SIG-M5 treated with dmso at 0.1 percent for 504 hours (cell line): Measurements from ENCODE around the gene SSBP4.
"Not testable (repeated sequence)": the region's sequence is repeated elsewhere in the genome, so short reads cannot be mapped to it uniquely, and the experiment has no call there.

Experiments used
- DNase-seq: peaks from one replicate; lab custom pipeline; 2025; ENCODE audit not compliant: unreplicated experiment; lab: John Stamatoyannopoulos, UW

SSBP4 gene

DNA sequence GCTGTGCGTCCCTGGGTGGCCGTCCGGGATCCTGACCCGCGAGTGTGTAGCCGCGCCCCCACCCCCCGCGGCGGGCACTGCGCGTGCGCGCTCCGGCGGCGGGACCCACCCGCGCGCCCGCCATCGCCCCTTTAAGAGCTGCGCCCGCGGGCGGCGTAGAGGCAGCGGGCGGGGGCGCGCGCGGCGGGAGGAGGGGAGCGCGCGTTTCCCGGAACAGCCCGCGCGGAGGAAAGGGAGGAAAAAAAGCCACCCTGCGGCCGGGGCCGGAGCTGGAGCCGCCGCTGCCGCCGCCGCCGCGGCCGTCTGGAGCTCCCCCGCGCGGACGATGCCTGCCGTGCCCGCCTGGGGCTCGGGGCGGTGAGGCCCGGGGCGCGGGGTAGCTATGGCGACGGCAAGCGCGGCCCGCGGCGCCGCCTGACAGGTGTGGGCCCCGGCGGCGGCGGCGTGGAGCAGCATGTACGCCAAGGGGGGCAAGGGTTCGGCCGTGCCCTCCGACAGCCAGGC is at the start of gene SSBP4:
TSS of gene SSBP4 (plus strand) at position 204 of the 504 bp plus-strand sequence. CDS start at position 455, 251 bp downstream.
- DNase-seq: peak; percentile 68

DNA sequence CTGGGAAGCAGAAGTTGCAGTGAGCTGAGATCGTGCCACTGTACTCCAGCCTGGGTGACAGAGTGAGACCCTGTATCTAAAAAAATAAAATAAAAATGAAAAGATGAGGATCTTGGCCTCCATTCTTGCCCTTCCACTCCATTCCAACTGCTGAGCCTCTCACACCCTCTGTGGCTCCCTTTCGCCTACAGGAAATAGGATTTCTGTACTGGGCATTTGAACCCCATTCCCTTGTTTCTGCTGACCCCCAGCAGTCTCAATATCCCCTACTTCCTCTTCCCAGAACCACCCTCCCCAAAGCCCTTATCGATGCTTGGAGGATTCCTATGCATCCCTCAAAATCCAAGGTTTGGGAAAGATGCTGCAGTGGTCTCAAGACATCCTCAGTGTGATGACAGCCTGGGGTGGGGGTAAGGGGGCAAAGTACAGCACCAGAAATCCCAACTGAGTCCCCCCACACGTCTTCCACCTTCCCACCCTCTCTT is 45.7 kb upstream of the SSBP4 start:
- no peak for DNase-seq

DNA sequence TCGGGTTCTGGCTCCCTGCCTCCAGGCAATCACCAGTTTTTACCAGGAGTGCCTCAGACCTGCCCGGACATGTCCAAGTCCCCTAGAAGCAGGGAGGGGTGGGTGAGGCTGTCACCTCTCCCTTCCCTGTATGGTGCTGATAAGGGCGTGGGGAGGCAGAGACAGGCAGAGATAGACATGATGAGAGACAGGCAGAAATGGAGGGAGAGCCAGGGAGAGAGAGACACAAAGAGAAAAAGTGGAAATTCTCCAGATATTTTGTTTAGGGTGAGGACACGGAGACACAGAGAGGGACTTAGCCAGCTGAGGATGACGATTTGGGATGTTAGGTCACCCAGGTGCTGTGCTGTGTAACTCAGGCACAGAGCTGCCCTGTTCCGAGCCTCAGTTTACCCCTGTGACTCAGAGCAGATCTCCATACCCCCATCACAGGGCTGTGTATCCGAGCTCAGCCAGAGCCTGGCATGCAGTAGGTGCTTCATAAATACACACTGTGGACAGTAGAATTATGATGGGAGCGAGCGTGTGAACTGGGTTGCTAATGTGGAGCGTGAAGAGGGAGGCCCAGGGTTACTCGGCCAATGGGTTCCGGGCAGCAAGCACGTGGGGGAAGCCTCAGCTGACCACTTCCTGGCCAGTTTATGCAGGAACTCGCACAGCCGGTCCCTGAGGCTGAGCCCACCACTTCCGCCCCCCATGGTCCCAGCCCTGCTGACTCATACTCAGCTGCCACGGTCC is 45.1 kb upstream of the SSBP4 start:
- DNase-seq: peak; percentile 75

DNA sequence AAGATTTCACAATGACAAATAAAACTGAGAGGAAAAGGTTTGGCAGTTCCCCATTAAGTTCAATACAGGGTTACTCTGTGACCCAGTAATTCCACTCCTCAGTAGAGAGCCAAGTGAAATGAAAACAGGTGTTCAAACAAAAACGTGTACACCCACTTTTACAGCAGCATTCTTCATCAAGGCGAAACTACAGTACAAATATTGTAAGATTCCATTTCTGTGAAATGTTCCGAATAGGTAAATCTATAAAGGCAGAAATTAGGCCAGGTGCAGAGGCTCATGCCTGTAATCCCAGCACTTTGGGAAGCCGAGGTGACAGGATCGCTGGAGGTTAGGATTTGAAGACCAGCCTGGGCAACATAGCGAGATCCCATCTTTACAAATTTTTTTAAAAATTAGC is 42.2 kb upstream of the SSBP4 start:
- peak; percentile 62 for DNase-seq

DNA sequence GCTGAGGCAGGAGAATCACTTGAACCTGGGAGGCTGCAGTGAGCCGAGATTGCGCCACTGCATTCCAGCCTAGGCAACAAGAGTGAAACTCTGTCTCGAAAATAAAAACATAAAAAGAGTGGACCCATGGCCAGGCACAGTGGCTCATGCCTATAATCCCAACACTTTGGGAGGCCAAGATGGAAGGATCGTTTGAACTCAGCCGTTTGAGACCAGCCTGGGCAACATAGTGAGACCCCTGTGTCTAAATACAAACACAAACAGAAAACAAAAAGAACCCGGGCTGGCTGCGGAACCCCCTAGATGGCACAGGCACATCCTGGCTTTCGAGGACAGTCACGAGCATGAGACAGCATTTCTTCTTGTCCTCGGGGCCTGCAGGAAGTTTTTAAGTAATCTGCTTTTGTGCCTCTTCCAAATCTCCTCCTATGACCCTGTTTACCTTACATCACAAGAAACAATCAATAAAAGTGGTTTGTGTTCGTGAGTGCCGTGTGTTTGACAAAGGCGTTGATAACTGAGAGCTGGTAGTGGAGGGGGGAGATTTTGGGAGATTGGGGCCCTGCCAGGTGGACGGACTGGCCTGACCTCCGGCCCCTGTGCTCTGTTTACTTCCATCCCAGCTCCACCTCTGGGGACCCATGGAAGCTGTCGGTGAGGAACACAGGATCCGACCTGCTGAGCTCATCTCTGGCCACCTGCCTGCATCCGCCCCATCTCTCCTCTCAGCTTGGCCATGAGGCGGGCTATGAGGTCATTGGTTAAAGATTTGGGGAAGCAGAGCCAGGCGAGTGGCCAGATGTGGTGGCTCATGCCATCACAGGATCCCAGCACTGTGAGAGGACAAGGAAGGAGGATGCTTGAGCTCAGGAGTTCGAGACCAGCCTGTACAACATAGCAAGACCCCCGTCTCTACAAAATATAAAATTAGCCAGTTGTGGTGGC is 39.1 kb upstream of the SSBP4 start:
- peak; percentile 64 for DNase-seq

DNA sequence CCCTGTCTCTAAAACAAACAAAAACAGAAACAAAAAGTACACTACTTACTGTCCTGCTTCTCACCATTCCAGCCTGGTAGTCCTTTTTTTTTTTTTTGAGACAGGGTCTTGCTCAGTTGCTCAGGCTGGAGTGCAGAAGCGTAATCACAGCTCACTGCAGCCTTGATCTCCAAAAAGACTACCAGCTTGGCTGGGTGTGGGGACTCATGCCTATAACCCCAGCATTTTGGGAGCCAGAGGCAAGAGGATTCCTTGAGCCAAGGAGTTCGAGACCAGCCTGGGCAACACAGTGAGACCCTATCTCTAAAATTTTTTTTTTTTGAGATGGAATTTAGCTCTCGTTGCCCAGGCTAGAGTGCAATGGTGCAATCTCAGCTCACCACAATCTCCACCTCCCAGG is 38.4 kb upstream of the SSBP4 start:
- DNase-seq: no peak

DNA sequence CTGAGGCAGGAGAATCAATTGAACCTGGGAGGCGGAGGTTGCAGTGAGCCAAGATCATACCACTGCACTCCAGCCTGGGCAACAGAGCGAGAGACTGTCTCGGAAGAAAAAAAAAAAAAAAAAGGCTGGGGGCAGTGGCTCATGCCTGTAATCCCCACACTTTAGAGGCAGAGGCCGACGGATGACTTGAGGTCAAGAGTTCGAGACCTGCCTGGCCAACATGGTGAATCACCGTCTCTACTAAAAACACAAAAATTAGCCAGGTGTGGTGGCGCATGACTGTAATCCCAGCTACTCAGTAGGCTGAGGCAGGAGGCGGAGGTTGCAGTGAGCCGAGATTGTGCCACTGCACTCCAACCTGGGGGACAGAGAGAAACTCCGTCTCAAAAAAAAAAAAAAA is 35.6 kb upstream of the SSBP4 start:
- DNase-seq: not testable (repeated sequence)

DNA sequence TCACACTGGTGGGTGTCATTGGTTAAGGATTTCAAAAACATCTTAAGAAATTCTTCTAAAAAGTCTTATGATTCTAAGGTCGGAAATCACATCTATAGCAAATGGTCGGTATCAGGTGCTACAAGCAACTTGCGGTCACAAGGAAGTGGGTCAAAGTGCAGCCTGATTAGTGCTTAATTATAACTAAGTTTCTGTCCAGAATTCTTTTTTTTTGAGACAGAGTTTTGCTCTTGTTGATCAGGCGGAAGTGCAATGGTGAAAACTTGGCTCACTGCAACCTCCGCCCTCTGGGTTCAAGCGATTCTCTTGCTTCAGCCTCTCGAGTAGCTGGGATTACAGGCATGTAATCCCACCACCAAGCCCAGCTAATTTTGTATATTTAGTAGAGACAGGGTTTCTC is 34.4 kb upstream of the SSBP4 start:
- DNase-seq: no peak

DNA sequence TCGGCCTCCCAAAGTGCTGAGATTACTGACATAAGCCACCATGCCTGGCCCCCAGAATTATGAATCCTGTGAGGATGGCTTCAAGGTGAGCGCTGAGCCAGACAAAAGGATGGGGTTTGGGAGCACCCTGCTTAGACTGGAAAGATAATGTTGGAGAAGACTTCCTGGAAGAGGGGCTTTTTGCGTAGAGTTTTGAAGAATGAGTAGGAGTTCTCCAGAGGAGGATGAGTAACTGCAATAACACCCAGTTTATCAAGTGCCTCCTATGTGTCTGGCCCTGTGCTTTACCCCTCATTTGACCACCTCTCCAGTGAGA is 33.9 kb upstream of the SSBP4 start:
- DNase-seq: no peak

DNA sequence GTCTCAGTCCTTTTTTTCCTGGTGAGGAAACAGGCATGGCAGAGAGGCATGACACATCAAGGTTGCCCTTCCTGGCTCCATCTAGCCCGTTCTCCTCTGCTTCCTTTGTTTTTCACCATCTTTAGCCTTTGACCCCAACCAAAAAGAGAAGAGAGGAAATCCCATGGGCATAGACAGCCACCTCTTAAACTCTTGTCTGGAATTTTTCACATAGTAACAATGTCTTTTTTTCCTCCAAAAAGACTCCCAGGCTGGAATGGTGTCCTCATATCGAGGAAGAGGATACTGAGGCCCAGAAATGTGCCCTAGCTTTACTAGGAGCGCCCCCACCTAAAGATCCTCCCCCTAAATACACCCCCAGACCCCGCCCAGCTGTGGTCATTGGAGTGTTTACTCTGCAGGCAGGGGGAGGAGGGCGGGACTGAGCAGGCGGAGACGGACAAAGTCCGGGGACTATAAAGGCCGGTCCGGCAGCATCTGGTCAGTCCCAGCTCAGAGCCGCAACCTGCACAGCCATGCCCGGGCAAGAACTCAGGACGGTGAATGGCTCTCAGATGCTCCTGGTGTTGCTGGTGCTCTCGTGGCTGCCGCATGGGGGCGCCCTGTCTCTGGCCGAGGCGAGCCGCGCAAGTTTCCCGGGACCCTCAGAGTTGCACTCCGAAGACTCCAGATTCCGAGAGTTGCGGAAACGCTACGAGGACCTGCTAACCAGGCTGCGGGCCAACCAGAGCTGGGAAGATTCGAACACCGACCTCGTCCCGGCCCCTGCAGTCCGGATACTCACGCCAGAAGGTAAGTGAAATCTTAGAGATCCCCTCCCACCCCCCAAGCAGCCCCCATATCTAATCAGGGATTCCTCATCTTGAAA is 33.3 kb upstream of the SSBP4 start, which contains the start of gene GDF15:
TSS of gene GDF15 (plus strand) at position 484 of the 868 bp plus-strand sequence. CDS start at position 516, 32 bp downstream.
- DNase-seq: peak; percentile 46

DNA sequence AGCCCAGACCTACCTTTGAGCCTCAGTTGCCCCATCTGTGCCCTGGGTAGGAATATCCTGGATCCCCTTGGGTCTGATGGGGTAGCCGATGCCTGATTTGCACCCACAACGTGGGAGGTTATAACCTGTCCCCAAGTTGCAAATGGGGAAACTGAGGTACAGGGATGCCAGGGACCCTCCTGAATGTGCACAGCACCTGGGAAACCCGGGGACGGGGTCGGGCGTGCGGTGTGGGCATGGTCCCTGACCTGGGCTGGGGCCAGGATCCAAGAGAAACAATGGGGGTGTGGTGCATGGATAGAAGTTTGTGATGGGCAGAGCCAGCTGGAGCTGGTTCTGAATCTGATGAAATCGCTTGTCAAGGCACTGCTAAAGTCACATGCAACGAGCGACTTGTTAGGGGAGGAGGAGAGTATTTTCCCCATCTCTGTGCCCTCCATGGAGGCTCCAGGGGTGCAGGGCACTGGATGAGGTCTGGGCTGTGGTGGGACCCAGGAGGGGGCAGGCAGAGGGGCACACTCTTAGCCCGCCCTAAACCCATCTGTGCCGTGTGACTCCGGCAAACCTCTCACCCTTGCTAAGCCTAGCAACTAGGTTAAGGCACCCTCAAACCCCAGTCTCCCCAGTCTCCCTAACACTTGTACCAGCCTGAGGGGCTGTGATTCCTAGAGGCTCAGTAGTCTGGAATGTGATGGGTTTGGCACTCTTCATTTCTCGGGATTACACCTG is 32.5 kb upstream of the SSBP4 start:
- no peak for DNase-seq

DNA sequence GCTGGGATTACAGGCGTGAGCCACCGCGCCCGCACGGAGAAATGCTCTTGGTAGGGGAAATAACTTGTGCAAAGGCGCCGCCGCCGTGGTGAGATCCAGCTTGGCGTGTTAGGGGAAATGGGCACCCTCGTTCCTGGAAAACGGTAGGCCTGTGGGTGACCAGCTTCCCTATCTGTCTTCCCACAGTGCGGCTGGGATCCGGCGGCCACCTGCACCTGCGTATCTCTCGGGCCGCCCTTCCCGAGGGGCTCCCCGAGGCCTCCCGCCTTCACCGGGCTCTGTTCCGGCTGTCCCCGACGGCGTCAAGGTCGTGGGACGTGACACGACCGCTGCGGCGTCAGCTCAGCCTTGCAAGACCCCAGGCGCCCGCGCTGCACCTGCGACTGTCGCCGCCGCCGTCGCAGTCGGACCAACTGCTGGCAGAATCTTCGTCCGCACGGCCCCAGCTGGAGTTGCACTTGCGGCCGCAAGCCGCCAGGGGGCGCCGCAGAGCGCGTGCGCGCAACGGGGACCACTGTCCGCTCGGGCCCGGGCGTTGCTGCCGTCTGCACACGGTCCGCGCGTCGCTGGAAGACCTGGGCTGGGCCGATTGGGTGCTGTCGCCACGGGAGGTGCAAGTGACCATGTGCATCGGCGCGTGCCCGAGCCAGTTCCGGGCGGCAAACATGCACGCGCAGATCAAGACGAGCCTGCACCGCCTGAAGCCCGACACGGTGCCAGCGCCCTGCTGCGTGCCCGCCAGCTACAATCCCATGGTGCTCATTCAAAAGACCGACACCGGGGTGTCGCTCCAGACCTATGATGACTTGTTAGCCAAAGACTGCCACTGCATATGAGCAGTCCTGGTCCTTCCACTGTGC is 30.9 kb upstream of the SSBP4 start:
- peak; percentile 45 for DNase-seq

DNA sequence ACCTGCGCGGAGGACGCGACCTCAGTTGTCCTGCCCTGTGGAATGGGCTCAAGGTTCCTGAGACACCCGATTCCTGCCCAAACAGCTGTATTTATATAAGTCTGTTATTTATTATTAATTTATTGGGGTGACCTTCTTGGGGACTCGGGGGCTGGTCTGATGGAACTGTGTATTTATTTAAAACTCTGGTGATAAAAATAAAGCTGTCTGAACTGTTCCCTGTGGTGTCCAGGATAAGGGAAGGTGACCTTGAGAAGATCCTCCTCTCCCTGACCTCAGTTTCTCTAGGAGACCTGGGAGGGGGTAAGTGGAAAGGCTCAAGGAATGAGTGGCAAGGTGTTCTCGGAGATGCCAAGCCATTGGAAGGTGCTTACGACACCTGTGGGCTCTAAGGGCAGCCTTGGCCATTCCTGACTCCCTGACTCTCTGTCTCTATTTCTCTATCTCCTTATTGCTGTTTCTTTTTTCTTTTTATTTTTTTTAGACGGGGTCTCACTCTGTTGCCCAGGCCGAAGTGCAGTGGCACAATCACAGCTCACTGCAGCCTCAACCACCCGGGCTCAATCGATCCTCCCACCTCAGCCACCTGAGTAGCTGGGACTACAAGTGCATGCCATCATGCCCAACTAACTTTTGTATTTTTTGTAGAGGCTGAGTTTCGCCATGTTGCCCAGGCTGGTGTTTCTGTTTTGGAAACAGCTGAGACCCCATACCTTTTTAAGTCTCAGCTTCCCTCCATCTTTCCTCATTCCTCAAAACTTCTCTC is 30.1 kb upstream of the SSBP4 start:
- DNase-seq: no peak

DNA sequence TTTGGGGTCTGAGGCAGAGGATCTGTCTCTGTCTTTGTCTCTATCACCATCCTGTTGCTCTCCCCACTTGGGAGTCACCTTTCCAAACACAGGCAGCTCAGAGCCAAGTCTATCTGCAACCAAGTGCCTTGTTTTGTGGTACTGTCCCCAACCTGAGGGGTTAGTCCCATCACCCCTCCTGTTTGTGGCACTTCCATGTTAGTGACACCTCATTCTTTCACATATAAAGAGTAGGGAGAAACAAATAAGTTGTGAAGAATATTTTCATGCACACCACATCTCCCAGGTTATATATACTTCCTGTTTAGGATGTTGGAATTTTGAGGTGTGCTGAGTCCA is 29.5 kb upstream of the SSBP4 start:
- DNase-seq: no peak

DNA sequence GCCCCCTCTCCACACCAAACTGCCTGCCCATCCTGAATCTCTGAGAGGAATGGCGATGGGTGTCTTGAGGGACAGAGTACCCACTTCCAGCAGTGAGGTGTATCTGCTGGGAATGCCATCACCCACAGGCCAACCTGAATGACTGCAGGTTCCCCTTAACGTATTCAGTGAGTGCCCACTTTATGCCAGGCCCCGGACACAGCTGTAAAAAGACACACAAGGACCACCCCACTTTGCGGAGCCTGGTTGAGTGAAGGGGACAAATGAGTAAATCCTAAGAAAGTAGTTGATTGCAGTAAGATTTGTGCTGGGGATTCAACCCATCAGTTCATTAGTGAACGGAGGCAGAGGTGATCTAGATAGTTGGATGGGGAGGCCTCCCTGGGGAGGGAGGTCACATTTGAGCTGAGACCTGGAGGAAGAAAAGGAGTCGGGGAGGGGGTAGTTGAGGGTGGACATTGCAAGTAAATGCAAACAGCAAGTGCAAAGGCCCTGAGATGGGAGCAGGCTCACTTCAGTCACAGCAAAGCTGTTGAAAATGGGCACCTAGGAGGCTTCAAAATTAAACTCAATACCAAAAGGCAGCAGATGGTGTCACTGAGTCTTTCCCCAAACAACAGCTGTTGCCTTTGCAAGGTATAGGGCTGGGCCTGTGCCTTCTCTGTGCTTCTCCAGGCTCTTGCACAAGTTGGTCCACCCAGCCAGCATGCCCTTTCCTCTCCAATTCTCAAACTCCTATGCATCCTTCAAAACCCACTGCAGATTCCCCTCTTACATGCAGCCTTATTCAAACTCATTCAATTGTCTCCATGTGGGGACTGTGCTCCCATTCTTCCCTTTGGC is 28.9 kb upstream of the SSBP4 start:
- no peak for DNase-seq

DNA sequence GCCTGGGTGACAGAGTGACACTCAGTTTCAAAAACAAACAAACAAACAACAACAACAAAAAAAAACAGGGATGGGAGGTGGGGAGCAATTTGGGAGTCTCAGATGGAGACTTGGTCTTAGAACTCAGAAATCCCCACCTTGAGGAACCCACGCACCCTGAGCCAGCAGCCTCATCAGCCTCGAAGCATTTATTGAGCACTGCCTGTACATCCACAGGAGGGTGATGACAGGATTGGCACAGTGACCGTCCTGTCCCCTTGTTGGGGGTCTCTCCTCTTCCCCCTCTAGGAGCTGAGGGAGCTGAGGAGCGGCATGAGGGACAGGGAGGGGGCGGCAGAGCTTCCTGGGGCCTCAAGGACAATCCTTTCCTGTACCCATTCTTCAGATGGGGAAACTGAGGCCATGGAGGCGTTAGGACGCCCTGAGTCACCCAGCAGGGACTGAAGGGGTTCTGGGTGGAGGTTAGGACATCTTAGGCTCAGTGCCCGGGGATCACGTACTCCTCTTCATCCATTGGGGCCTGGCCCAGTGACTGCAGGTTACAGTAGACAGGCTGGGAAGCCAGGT is 27.6 kb upstream of the SSBP4 start:
- no peak for DNase-seq

DNA sequence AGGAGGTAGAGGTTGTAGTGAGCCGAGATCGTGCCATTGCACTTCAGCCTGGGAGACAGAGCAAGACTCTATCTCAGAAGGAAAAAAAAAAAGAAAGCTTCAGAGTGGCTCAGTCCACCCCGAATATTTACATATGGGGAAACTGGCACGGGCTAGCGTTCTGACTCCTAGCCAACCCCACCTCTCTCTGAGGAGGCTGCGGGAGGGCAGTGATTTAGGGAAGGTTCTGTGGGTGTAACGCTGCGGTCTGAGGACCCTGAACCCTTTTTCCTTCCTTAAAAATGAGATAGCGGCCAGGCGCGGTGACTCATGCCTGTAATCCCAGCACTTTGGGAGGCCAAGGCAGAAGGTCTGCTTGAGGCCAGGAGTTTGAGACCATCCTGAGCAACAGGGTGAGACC is 26.8 kb upstream of the SSBP4 start:
- peak; percentile 62 for DNase-seq
